SK-N-SH treated with all-trans-retinoic acid at 6 μM for 48 hours (cell line): ENCODE measurements around the gene LAMA1.

Experiments used
- ATAC-seq: fragments of 200-7000 bp; cut with Tn5 transposase; 3 replicates; pipeline ENCODE4 v1.9.1; 2020; ENCODE audit warnings: mild to moderate bottlenecking, moderate library complexity
- ARNTL ChIP-seq: fragments of 450-650 bp; formaldehyde crosslinking; IDR thresholded peaks from 2 replicates; pipeline ENCODE4 v1.5.0; 2020; ENCODE audit warnings: low read depth, mild to moderate bottlenecking, moderate library complexity, borderline replicate concordance
- BACH2 ChIP-seq: fragments of 250-450 bp; sonication (Bioruptor Pico); IDR thresholded peaks from 2 replicates; pipeline ENCODE4 v1.9.0; 2021; ENCODE audit warnings: mild to moderate bottlenecking, borderline replicate concordance
- CSRNP3 ChIP-seq: fragments of 250-450 bp; sonication (Bioruptor Pico); IDR thresholded peaks from 2 replicates; pipeline ENCODE4 v1.5.1; 2021; ENCODE audit warnings: mild to moderate bottlenecking, moderate library complexity
- ESRRG ChIP-seq: fragments of 250-450 bp; sonication (Bioruptor Pico); IDR thresholded peaks from 2 replicates; pipeline ENCODE4 v1.6.1; 2021; ENCODE audit warnings: mild to moderate bottlenecking
- GLIS3 ChIP-seq: fragments of 250-450 bp; sonication (Bioruptor Pico); IDR thresholded peaks from 2 replicates; pipeline ENCODE4 v1.5.0; 2020; ENCODE audit warnings: mild to moderate bottlenecking, moderate library complexity
- OSR1 ChIP-seq: fragments of 250-450 bp; sonication (Bioruptor Pico); IDR thresholded peaks from 2 replicates; pipeline ENCODE4 v1.8.0; 2022; ENCODE audit warnings: moderate library complexity, mild to moderate bottlenecking, inconsistent platforms
- PATZ1 ChIP-seq: fragments of 250-450 bp; sonication (Bioruptor Pico); IDR thresholded peaks from 2 replicates; pipeline ENCODE4 v1.8.0; 2020; ENCODE audit warnings: mild to moderate bottlenecking, moderate library complexity, borderline replicate concordance
- POU6F1 ChIP-seq: fragments of 250-450 bp; sonication (Bioruptor Pico); IDR thresholded peaks from 2 replicates; pipeline ENCODE4 v1.8.0; 2021; ENCODE audit warnings: low read depth, mild to moderate bottlenecking, moderate library complexity, borderline replicate concordance
- RARB ChIP-seq: fragments of 250-450 bp; sonication (Bioruptor Pico); IDR thresholded peaks from 2 replicates; pipeline ENCODE4 v1.8.0; 2021; ENCODE audit warnings: mild to moderate bottlenecking, moderate library complexity
- SNAI2 ChIP-seq: fragments of 250-450 bp; sonication (Bioruptor Pico); IDR thresholded peaks from 2 replicates; pipeline ENCODE4 v1.5.0; 2020; ENCODE audit warnings: mild to moderate bottlenecking, moderate library complexity
- TCF4 ChIP-seq: fragments of 250-450 bp; sonication (Bioruptor Pico); IDR thresholded peaks from 2 replicates; pipeline ENCODE4 v1.8.0; 2021; ENCODE audit warnings: mild to moderate bottlenecking, moderate library complexity, borderline replicate concordance
- TOX ChIP-seq: fragments of 250-450 bp; sonication (Bioruptor Pico); IDR thresholded peaks from 2 replicates; pipeline ENCODE4 v1.8.0; 2021; ENCODE audit warnings: mild to moderate bottlenecking, moderate library complexity, borderline replicate concordance
- TSHZ2 ChIP-seq: fragments of 250-450 bp; sonication (Bioruptor Pico); IDR thresholded peaks from 2 replicates; pipeline ENCODE4 v1.5.0; 2020; ENCODE audit warnings: mild to moderate bottlenecking, moderate library complexity
- ZC3H10 ChIP-seq: fragments of 250-450 bp; sonication (Bioruptor Pico); IDR thresholded peaks from 2 replicates; pipeline ENCODE4 v1.5.1; 2021; ENCODE audit warnings: mild to moderate bottlenecking, moderate library complexity
- ZFP3 ChIP-seq: fragments of 250-450 bp; sonication (Bioruptor Pico); IDR thresholded peaks from 2 replicates; pipeline ENCODE4 v1.5.0; 2020; ENCODE audit warnings: mild to moderate bottlenecking, moderate library complexity
- ZNF70 ChIP-seq: fragments of 450-650 bp; formaldehyde crosslinking; IDR thresholded peaks from 2 replicates; pipeline ENCODE4 v1.5.0; 2020; ENCODE audit warnings: mild to moderate bottlenecking, moderate library complexity
- ZNF8 ChIP-seq: fragments of 450-650 bp; formaldehyde crosslinking; IDR thresholded peaks from 2 replicates; pipeline ENCODE4 v1.5.0; 2020; ENCODE audit warnings: mild to moderate bottlenecking, moderate library complexity

LAMA1 gene

GRCh38 chr18:7117390-7118355 is at the start of gene LAMA1:
TSS of gene LAMA1 (minus strand) at chr18:7117797. CDS start at chr18:7117720, 77 bp downstream.
- no peak for TF ChIP-seq GLIS3 (CRISPR knock-in tag)
- ATAC-seq: peak; percentile 34; the same call in 1 of the 3 replicates

GRCh38 chr18:7165846-7166393 is 48.3 kb upstream of the LAMA1 start:
- no peak for TF ChIP-seq TSHZ2
- TF ChIP-seq ZFP3 (CRISPR knock-in tag): no peak
- no peak for TF ChIP-seq ESRRG (CRISPR knock-in tag)
- TF ChIP-seq PATZ1 (CRISPR knock-in tag): no peak
- TF ChIP-seq ZNF70 (CRISPR knock-in tag): no peak
- TF ChIP-seq ZNF8 (CRISPR knock-in tag): no peak
- TF ChIP-seq SNAI2 (CRISPR knock-in tag): no peak
- TF ChIP-seq RARB: no peak
- TF ChIP-seq TCF4: no peak
- no peak for TF ChIP-seq ZC3H10 (CRISPR knock-in tag)
- TF ChIP-seq GLIS3 (CRISPR knock-in tag): no peak
- TF ChIP-seq, all 23 proteins: peak for 0
- ATAC-seq: no peak

- ATAC-seq: no peak
- TF ChIP-seq CSRNP3: no peak
- TF ChIP-seq GLIS3 (CRISPR knock-in tag): no peak
- TF ChIP-seq BACH2 (CRISPR knock-in tag): no peak
- TF ChIP-seq TSHZ2: no peak
- TF ChIP-seq ESRRG (CRISPR knock-in tag): no peak
- TF ChIP-seq RARB: no peak
- TF ChIP-seq ARNTL (CRISPR knock-in tag): no peak
- no peak for TF ChIP-seq ZNF70 (CRISPR knock-in tag)
- no peak for TF ChIP-seq TCF4
- TF ChIP-seq ZNF8 (CRISPR knock-in tag): no peak
- TF ChIP-seq TOX (CRISPR knock-in tag): no peak
- TF ChIP-seq OSR1: no peak
- TF ChIP-seq POU6F1 (CRISPR knock-in tag): no peak
- no peak for TF ChIP-seq ZC3H10 (CRISPR knock-in tag)
Measured at GRCh38 chr18:7164323-7165004, 46.9 kb upstream of the LAMA1 start.
